Measurements from ENCODE around the gene PAK4.
"Not testable (repeated sequence)": the region's sequence is repeated elsewhere in the genome, so short reads cannot be mapped to it uniquely, and the experiment has no call there.

PAK4 gene

GRCh38 chr19:39083599-39083982 lies 42.0 kb upstream of the PAK4 start:
- no peak overlapping the region for H3K4me3 ChIP-seq (ENCODE audit: low read depth, low read length)

GRCh38 chr19:39083983-39084731 lies 41.4 kb upstream of the PAK4 start, which contains the start of gene ACP7:
Gene ACP7, plus strand, starts transcription at chr19:39084368. Its CDS starts 902 bp downstream, at chr19:39085270.
- H3K4me3 ChIP-seq (ENCODE audit: low read depth, low read length), result no peak within 1 kb of the TSS; the same call in 1 of the 2 replicates
- no peak for TF ChIP-seq CTCF (IDR thresholded peaks at IDR 0.05; ENCODE audit: low read depth, low read length)

More at GRCh38 chr19:39083599-39083982, 42.0 kb upstream of the PAK4 start:
- no peak for TF ChIP-seq CTCF (IDR thresholded peaks at IDR 0.05; ENCODE audit: low read depth, low read length)

GRCh38 chr19:39084732-39085080 lies 40.9 kb upstream of the PAK4 start:
- TF ChIP-seq CTCF (IDR thresholded peaks at IDR 0.05; ENCODE audit: low read depth, low read length), result no peak
- no peak overlapping the region for H3K4me3 ChIP-seq (ENCODE audit: low read depth, low read length)

GRCh38 chr19:39085392-39085791 lies 40.2 kb upstream of the PAK4 start:
- no peak overlapping the region for H3K4me3 ChIP-seq (ENCODE audit: low read depth, low read length)
- no peak for TF ChIP-seq CTCF (IDR thresholded peaks at IDR 0.05; ENCODE audit: low read depth, low read length)

- TF ChIP-seq CTCF (IDR thresholded peaks at IDR 0.05; ENCODE audit: low read depth, low read length), result no peak
- H3K4me3 ChIP-seq (ENCODE audit: low read depth, low read length), result no peak overlapping the region
These were observed 39.2 kb upstream of the PAK4 start for GRCh38 chr19:39086386-39086785.

- no peak for TF ChIP-seq CTCF (IDR thresholded peaks at IDR 0.05; ENCODE audit: low read depth, low read length)
- no peak overlapping the region for H3K4me3 ChIP-seq (ENCODE audit: low read depth, low read length)
These were observed 37.5 kb upstream of the PAK4 start for GRCh38 chr19:39087907-39088686.

- H3K4me3 ChIP-seq (ENCODE audit: low read depth, low read length), result not testable (repeated sequence)
These were observed 35.6 kb upstream of the PAK4 start for GRCh38 chr19:39090016-39090415.

Measured in WI38 (cell line).